Chondrocyte (in vitro differentiated cells): Measurements from ENCODE around the gene FETUB. TPM values are rescaled to one million over a fixed set of nuclear protein-coding genes. Genes with fewer than 3 reads are reported as not detected.

Source experiments
- DNase-seq: peaks from one replicate; pipeline ENCODE4 v3.0.0; 2021; ENCODE audit warnings: mixed read lengths, low spot score
- H3K27ac Mint-ChIP-seq: one replicate; pipeline ENCODE4 v1.8.0; 2021; ENCODE audit warnings: mild to moderate bottlenecking, moderate library complexity, mixed read lengths; ENCODE audit not compliant: unreplicated experiment
- H3K27me3 Mint-ChIP-seq: 2 replicates; pipeline ENCODE4 v1.8.0; 2021; ENCODE audit warnings: low read depth, mixed read lengths
- H3K36me3 Mint-ChIP-seq: 2 replicates; pipeline ENCODE4 v1.8.0; 2021; ENCODE audit warnings: low read depth, mixed read lengths
- H3K4me1 Mint-ChIP-seq: 2 replicates; pipeline ENCODE4 v1.8.0; 2021; ENCODE audit warnings: low read depth, mild to moderate bottlenecking, mixed read lengths
- H3K4me3 Mint-ChIP-seq: one replicate; pipeline ENCODE4 v1.8.0; 2021; ENCODE audit warnings: mild to moderate bottlenecking, moderate library complexity, mixed read lengths; ENCODE audit not compliant: unreplicated experiment
- H3K9me3 Mint-ChIP-seq: 2 replicates; pipeline ENCODE4 v1.8.0; 2021; ENCODE audit warnings: low read depth, mixed read lengths
- long read RNA-seq: library from polyadenylated mRNA; stranded (forward); transcript quantifications from one replicate; pipeline ENCODE4 v2.0.0, GENCODE V29; 2021
- total RNA-seq: library from RNA; stranded (reverse); gene quantifications from 3 replicates; pipeline ENCODE4 v1.2.1, GENCODE V29; 2021
- TF ChIP-seq, protein P1 (sequence below): fragments of 200-600 bp; sonication (generic); IDR thresholded peaks from 2 replicates; pipeline ENCODE4 v1.5.0; 2021; ENCODE audit warnings: antibody characterized with exemption, mild to moderate bottlenecking, moderate library complexity

The FETUB gene, protein sequence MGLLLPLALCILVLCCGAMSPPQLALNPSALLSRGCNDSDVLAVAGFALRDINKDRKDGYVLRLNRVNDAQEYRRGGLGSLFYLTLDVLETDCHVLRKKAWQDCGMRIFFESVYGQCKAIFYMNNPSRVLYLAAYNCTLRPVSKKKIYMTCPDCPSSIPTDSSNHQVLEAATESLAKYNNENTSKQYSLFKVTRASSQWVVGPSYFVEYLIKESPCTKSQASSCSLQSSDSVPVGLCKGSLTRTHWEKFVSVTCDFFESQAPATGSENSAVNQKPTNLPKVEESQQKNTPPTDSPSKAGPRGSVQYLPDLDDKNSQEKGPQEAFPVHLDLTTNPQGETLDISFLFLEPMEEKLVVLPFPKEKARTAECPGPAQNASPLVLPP
- not detected in 3 replicates for total RNA-seq
- long read RNA-seq, partial matches to known transcripts, result 0 of 1 reads
- long read RNA-seq, other reads (novel, unspliced or antisense), result 0 of 1 reads

DNA sequence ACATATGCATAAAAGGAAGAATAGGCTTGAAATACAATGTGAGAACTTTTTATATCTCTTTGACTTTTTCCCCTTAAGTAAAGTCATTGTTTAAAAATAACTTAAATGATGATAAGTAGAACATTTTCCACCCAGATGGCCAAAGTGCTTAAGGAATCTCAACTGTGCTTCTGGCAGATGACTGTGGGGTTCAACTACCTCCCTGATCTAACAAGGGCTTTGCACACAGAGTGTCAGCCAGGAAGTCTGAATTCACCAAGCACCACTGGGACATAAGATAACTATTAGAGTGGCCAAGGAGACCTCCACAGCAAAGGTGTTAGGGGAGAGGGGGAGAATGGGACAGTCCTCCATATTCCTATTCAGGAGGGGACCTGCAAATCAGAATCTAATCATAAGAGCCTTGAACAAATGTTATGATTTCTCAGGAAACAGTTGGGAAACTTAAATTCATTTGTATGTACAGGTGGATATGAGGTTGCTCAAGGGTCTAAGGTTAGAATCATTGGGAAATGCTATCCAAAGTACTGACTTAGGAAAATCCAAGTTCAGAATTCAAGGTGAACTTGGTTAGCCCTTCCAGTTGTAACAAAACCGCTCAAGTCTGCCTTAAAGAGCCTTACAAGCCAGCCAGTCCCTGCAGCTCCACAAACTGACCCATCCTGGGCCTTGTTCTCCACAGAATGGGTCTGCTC lies at the start of gene FETUB:
Gene FETUB (plus strand): TSS at position 622 of the 695 bp plus-strand sequence. CDS start 62 bp downstream, at position 684.
- TF ChIP-seq, protein P1, sequence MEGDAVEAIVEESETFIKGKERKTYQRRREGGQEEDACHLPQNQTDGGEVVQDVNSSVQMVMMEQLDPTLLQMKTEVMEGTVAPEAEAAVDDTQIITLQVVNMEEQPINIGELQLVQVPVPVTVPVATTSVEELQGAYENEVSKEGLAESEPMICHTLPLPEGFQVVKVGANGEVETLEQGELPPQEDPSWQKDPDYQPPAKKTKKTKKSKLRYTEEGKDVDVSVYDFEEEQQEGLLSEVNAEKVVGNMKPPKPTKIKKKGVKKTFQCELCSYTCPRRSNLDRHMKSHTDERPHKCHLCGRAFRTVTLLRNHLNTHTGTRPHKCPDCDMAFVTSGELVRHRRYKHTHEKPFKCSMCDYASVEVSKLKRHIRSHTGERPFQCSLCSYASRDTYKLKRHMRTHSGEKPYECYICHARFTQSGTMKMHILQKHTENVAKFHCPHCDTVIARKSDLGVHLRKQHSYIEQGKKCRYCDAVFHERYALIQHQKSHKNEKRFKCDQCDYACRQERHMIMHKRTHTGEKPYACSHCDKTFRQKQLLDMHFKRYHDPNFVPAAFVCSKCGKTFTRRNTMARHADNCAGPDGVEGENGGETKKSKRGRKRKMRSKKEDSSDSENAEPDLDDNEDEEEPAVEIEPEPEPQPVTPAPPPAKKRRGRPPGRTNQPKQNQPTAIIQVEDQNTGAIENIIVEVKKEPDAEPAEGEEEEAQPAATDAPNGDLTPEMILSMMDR, result no peak
- Mint-ChIP-seq H3K4me1 (peaks cover 16% of the 10 kb centered on the region), H3K4me3 (peak within 1 kb of the TSS; percentile 14), H3K9me3 (peaks cover 2% of the 10 kb centered on the region), H3K27me3 (peaks cover 25% of the 10 kb centered on the region), H3K36me3 (no peaks in the 10 kb centered on the region), H3K27ac (peak within 1 kb of the TSS; percentile 37)
- no peak for DNase-seq

DNA sequence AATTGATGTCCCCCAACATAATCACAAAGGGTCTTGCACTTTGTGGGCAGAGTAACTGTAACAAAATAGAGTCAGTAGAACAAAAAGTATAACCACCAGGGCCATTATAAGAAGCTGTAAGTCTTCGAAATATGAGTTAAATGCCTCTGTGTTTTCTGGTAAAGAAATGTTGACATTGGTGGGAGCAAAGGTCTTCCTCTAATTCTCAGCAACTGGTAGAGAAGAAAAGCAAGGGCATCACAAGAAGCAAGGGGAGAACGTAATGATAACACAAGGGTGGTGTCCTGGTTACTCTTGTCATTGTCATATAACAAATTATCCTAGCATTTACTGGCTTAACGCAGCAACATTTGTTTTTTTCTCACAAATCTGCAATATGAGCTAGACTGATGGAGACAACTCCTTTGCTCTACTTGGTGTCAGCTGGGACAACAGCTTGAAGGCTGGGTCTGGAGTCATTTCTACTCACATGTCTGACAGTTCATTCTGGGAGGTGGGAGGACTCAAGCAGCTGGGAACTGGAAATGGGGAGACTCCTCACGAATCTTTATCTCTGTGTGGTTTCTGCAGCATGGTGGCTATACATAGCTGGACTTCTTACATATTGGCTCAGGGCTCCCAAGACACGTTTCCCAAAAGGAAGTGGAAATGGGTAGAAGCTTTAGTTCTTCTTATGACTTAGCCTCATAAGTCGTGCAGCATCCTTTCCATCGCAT lies 49.5 kb upstream of the FETUB start:
- Mint-ChIP-seq H3K4me3 (no peak overlapping the region), H3K27me3 (no peaks in the 10 kb centered on the region), H3K4me1 (no peaks in the 10 kb centered on the region), H3K27ac (no peak overlapping the region), H3K36me3 (peaks cover 2% of the 10 kb centered on the region), H3K9me3 (no peaks in the 10 kb centered on the region)
- TF ChIP-seq, protein P1, result no peak
- no peak for DNase-seq

DNA sequence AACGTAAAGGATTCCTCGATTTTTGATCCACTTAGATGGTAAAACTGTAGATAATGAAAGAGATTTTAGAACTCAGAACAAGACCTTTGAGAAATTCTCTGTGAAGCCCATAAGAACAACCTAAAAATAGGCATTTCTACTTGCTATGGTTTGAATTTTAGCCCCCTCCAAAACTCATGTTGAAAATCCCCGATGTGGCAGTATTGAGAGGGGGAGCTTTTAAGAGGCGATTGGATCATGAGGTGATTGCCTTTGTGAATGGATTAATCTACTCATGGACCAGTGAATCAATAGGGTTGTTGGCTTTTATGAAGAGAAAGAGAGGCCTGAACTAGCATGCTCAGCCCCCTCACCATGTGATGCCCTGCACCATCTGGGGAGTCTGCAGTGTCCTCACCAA lies 47.5 kb upstream of the FETUB start:
- Mint-ChIP-seq H3K27me3 (no peaks in the 10 kb centered on the region), H3K9me3 (no peaks in the 10 kb centered on the region), H3K27ac (no peak overlapping the region), H3K4me3 (no peak overlapping the region), H3K36me3 (no peaks in the 10 kb centered on the region), H3K4me1 (peaks cover 5% of the 10 kb centered on the region)
- no peak for DNase-seq
- TF ChIP-seq, protein P1, result no peak

DNA sequence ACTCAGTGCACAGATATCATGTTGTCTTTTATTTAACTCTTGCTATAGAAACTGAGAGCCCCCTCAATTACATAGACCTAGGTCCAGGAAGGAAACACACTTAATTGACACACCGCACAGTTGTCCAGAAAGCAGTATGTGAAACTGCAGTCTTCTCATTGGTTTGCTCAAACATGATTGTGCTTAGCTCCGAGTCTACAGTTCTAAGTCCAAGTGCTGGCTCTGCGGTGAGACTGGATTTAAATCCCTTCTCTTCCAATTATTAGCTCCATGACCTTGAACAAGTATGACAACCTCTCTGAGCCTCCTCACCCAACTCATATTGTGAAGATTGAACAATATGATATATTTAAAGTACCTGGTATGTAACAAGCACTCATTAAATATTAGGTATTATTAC lies 46.3 kb upstream of the FETUB start:
- Mint-ChIP-seq H3K9me3 (no peaks in the 10 kb centered on the region), H3K36me3 (no peaks in the 10 kb centered on the region), H3K4me3 (no peak overlapping the region), H3K27ac (no peak overlapping the region), H3K27me3 (no peaks in the 10 kb centered on the region), H3K4me1 (peaks cover 10% of the 10 kb centered on the region)
- TF ChIP-seq, protein P1, result no peak
- no peak for DNase-seq

DNA sequence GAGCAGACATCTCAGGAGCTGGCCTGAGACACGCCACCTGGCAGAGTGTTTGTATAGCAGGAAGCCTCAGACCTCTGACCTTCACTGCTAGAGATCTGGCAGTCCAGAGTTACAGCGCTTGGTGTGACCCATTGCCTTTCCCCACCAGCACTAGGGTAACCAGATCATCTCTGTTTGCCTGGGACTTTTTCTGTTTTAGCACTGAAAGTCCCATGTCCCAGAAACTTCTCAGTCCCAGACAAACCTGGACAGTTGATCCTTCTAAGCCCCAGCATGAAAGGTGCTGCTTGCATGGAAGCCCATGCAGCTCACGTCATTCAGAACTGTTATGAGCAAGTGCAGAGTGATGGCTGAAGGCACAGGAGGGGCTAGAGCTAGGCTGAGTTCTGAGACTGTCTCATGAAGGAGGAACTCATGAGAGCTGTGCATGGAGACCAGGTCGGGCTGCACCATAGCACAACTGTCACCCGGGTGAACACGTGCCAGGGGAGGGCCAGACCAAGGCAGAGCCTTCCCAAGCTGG lies 45.5 kb upstream of the FETUB start:
- no peaks in the 10 kb centered on the region for H3K27me3 Mint-ChIP-seq
- DNase-seq, result no peak
- no peak overlapping the region for H3K4me3 Mint-ChIP-seq

More for the DNA sequence above, 45.5 kb upstream of the FETUB start:
- Mint-ChIP-seq H3K36me3 (no peaks in the 10 kb centered on the region), H3K4me1 (peaks cover 10% of the 10 kb centered on the region), H3K27ac (no peak overlapping the region), H3K9me3 (no peaks in the 10 kb centered on the region)
- TF ChIP-seq, protein P1, result no peak
